SK-N-SH treated with all-trans-retinoic acid at 6 μM for 48 hours (cell line): Measurements from ENCODE around the gene PPP1R1B.

ENCODE experiments used
- BACH2 ChIP-seq: fragments of 250-450 bp; sonication (Bioruptor Pico); IDR thresholded peaks from 2 replicates; pipeline ENCODE4 v1.9.0; 2021; ENCODE audit warnings: mild to moderate bottlenecking, borderline replicate concordance
- CREB5 ChIP-seq: fragments of 250-450 bp; sonication (Bioruptor Pico); IDR thresholded peaks from 2 replicates; pipeline ENCODE4 v1.5.1; 2020; ENCODE audit warnings: low read depth, mild to moderate bottlenecking, moderate library complexity
- CSDC2 ChIP-seq: fragments of 250-450 bp; sonication (Bioruptor Pico); IDR thresholded peaks from 2 replicates; pipeline ENCODE4 v1.5.0; 2020; ENCODE audit warnings: mild to moderate bottlenecking, moderate library complexity
- CSRNP3 ChIP-seq: fragments of 250-450 bp; sonication (Bioruptor Pico); IDR thresholded peaks from 2 replicates; pipeline ENCODE4 v1.5.1; 2021; ENCODE audit warnings: mild to moderate bottlenecking, moderate library complexity
- GLIS3 ChIP-seq: fragments of 250-450 bp; sonication (Bioruptor Pico); IDR thresholded peaks from 2 replicates; pipeline ENCODE4 v1.5.0; 2020; ENCODE audit warnings: mild to moderate bottlenecking, moderate library complexity
- ISL1 ChIP-seq: fragments of 250-450 bp; sonication (Bioruptor Pico); IDR thresholded peaks from 2 replicates; pipeline ENCODE4 v2.1.2; 2022; ENCODE audit warnings: mild to moderate bottlenecking, moderate library complexity
- OSR1 ChIP-seq: fragments of 250-450 bp; sonication (Bioruptor Pico); IDR thresholded peaks from 2 replicates; pipeline ENCODE4 v1.8.0; 2022; ENCODE audit warnings: moderate library complexity, mild to moderate bottlenecking, inconsistent platforms
- PATZ1 ChIP-seq: fragments of 250-450 bp; sonication (Bioruptor Pico); IDR thresholded peaks from 2 replicates; pipeline ENCODE4 v1.8.0; 2020; ENCODE audit warnings: mild to moderate bottlenecking, moderate library complexity, borderline replicate concordance
- POU6F1 ChIP-seq: fragments of 250-450 bp; sonication (Bioruptor Pico); IDR thresholded peaks from 2 replicates; pipeline ENCODE4 v1.8.0; 2021; ENCODE audit warnings: low read depth, mild to moderate bottlenecking, moderate library complexity, borderline replicate concordance
- RARB ChIP-seq: fragments of 250-450 bp; sonication (Bioruptor Pico); IDR thresholded peaks from 2 replicates; pipeline ENCODE4 v1.8.0; 2021; ENCODE audit warnings: mild to moderate bottlenecking, moderate library complexity
- TOX ChIP-seq: fragments of 250-450 bp; sonication (Bioruptor Pico); IDR thresholded peaks from 2 replicates; pipeline ENCODE4 v1.8.0; 2021; ENCODE audit warnings: mild to moderate bottlenecking, moderate library complexity, borderline replicate concordance
- ZFP3 ChIP-seq: fragments of 250-450 bp; sonication (Bioruptor Pico); IDR thresholded peaks from 2 replicates; pipeline ENCODE4 v1.5.0; 2020; ENCODE audit warnings: mild to moderate bottlenecking, moderate library complexity
- ZNF70 ChIP-seq: fragments of 450-650 bp; formaldehyde crosslinking; IDR thresholded peaks from 2 replicates; pipeline ENCODE4 v1.5.0; 2020; ENCODE audit warnings: mild to moderate bottlenecking, moderate library complexity
- ZNF8 ChIP-seq: fragments of 450-650 bp; formaldehyde crosslinking; IDR thresholded peaks from 2 replicates; pipeline ENCODE4 v1.5.0; 2020; ENCODE audit warnings: mild to moderate bottlenecking, moderate library complexity

- TF ChIP-seq CSRNP3 (CRISPR knock-in tag) = no peak
- no peak for TF ChIP-seq OSR1 (CRISPR knock-in tag)
- TF ChIP-seq PATZ1 (CRISPR knock-in tag) = no peak
- TF ChIP-seq RARB (CRISPR knock-in tag) = no peak
- TF ChIP-seq BACH2 (CRISPR knock-in tag) = no peak
- no peak for TF ChIP-seq ZFP3 (CRISPR knock-in tag)
- TF ChIP-seq TOX (CRISPR knock-in tag) = no peak
- TF ChIP-seq ZNF8 (CRISPR knock-in tag) = no peak
- no peak for TF ChIP-seq POU6F1
- no peak for TF ChIP-seq GLIS3 (CRISPR knock-in tag)
- TF ChIP-seq ZNF70 (CRISPR knock-in tag) = no peak
- no peak for TF ChIP-seq CSDC2 (CRISPR knock-in tag)
- no peak for TF ChIP-seq CREB5
- TF ChIP-seq ISL1 (CRISPR knock-in tag) = no peak
These were observed 7.6 kb upstream of the PPP1R1B start for GRCh38 chr17:39618956-39619785.
